H7 (cell line): ENCODE measurements around the gene SEZ6. TPM values are rescaled to one million over a fixed set of nuclear protein-coding genes. Genes with fewer than 3 reads are reported as not detected.

Experiments used
- DNase-seq: peaks from one replicate; pipeline ENCODE4 v3.0.0; 2012
- H3K27me3 ChIP-seq: 2 replicates; pipeline ENCODE4 v1.6.0; 2011; ENCODE audit warnings: mild to moderate bottlenecking, low read length; ENCODE audit not compliant: control insufficient read depth, insufficient read depth
- H3K36me3 ChIP-seq: replicated peaks from 2 replicates; pipeline ENCODE4 v1.5.1; 2011; ENCODE audit warnings: low read length; ENCODE audit not compliant: control insufficient read depth, insufficient read depth
- H3K4me3 ChIP-seq: 2 replicates; pipeline ENCODE4 v1.5.1; 2011; ENCODE audit warnings: low read depth, mild to moderate bottlenecking, control low read depth, low read length, moderate library complexity; ENCODE audit not compliant: insufficient read depth
- total RNA-seq: library from RNA; depleted of rRNA; stranded (reverse); fragments of >200 nt; shearing (Covaris generic); gene quantifications from 2 replicates; pipeline ENCODE4 v1.2.3, GENCODE V29; 2014; rRNA removed

The SEZ6 gene, protein sequence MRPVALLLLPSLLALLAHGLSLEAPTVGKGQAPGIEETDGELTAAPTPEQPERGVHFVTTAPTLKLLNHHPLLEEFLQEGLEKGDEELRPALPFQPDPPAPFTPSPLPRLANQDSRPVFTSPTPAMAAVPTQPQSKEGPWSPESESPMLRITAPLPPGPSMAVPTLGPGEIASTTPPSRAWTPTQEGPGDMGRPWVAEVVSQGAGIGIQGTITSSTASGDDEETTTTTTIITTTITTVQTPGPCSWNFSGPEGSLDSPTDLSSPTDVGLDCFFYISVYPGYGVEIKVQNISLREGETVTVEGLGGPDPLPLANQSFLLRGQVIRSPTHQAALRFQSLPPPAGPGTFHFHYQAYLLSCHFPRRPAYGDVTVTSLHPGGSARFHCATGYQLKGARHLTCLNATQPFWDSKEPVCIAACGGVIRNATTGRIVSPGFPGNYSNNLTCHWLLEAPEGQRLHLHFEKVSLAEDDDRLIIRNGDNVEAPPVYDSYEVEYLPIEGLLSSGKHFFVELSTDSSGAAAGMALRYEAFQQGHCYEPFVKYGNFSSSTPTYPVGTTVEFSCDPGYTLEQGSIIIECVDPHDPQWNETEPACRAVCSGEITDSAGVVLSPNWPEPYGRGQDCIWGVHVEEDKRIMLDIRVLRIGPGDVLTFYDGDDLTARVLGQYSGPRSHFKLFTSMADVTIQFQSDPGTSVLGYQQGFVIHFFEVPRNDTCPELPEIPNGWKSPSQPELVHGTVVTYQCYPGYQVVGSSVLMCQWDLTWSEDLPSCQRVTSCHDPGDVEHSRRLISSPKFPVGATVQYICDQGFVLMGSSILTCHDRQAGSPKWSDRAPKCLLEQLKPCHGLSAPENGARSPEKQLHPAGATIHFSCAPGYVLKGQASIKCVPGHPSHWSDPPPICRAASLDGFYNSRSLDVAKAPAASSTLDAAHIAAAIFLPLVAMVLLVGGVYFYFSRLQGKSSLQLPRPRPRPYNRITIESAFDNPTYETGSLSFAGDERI
- total RNA-seq = 0.37 and 0.83 TPM in 2 replicates

DNA sequence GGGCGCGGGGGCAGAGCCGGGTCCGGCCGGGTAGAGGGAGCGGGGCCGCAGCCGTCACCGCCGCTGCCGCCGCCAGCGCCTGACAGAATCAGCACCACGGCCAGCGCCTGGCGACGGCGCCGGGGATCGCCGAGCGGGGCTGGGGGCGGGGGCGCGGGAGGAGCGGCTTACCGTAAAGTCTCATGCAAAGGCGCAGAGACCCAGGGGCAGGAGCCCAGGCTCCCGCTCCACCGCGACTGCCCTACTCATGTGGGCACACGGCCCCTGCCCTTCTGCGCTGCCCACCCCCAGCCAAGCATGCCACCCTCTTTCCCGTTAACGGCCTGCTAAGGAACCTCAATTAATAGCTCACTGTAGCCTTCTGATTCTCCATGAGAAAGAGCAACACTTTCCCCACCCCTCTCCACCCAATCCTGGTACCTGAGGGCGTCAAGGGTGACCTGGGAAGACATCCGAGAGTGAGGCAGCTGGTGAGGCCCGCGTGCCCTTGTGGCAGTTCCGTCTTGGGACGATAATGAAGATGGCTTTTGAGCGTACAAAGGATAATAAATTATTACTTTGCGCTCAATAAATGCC lies at the start of gene SEZ6:
Gene SEZ6, minus strand, starts transcription at position 98 of the 576 bp plus-strand sequence. CDS start 164 bp downstream, outside the sequence.
- H3K4me3 ChIP-seq = peak within 1 kb of the TSS; percentile 16
- DNase-seq = peak; percentile 97
- H3K27me3 ChIP-seq = peaks cover 25% of the 10 kb centered on the region
- no peaks in the 10 kb centered on the region for H3K36me3 ChIP-seq

DNA sequence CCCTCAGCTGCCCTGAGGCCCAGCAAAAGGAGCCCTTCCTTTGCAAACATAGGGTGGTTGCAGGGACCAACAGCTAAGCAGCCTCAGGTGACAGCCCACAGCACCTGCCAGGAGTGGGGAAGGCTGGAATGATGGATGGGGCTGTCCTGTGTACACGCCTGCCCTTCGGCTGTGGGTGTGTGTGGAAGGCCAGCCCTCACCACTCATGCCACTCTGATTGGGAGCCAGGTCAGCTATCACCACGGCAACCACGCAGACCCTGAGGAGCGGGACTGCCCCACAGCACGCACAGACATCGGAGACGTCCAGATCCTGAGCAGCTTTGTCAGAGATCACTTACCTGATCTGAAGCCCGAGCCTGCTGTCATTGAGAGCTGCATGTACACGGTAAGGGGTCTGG lies 49.0 kb upstream of the SEZ6 start:
- Histone ChIP-seq H3K4me3 (no peak overlapping the region), H3K36me3 (no peaks in the 10 kb centered on the region; the same call in 1 of the 2 replicates), H3K27me3 (no peaks in the 10 kb centered on the region)
- no peak for DNase-seq

DNA sequence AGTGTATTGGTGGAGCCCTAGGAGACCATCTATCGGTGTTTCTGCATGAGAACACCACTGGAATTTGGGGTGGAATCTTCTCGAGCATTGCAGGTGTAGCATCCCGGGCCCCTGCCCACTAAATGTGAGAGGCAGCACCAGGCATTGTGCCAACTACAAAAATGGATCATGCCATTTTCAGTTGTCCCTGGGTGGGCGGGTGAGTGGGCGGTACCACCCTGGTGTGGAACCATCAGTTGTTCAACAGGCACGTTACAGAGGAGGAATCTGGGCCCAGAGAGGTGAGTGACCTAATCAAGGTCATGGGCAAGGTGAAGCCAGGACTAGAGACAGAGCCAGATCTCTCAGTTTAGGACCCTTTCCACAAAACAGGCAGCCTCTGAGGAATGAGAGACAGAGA lies 45.9 kb upstream of the SEZ6 start:
- H3K4me3 ChIP-seq = no peak overlapping the region
- no peak for DNase-seq
- no peaks in the 10 kb centered on the region for H3K27me3 ChIP-seq
- H3K36me3 ChIP-seq = no peaks in the 10 kb centered on the region; the same call in none of the 2 replicates

DNA sequence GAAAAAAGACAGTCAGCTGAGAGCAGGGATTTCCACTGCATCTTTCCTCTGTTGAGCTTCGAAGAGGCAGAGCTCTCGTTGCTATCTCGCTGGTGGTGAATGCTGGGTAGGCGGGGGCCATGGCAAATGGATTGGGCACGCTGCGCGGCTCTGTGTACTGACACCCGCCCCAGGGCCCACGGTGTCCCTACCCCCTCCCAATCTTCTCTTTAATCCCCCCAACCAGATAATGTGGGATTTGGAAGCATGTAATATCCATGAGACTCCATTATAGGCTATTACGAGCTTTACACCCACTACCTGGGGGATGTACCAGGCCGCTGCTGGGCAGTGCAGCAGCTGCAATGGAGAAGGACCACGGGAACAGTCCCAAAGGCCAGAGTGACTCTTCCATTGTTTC lies 45.4 kb upstream of the SEZ6 start:
- Histone ChIP-seq H3K4me3 (no peak overlapping the region), H3K36me3 (no peaks in the 10 kb centered on the region; the same call in none of the 2 replicates), H3K27me3 (no peaks in the 10 kb centered on the region)
- DNase-seq = no peak

DNA sequence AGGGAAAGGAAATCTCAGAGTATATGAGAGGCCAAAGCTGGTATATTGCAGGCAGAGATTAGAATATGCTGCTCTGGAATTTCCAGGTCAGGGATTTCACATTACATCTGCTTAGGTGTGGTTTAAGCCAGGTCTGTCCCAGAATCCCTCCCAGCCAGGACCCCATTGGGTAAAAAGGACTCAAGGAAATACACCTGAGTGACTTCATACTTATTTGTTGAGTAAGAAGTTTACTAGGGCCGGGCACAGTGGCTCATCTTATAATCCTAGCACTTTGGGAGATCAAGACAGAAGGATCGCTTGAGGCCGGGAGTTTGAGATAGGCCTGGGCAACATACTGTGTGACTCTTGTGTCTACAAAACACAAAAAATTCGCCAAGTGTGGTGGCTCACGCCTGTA lies 44.3 kb upstream of the SEZ6 start:
- DNase-seq = no peak
- no peak overlapping the region for H3K4me3 ChIP-seq
- no peaks in the 10 kb centered on the region for H3K27me3 ChIP-seq
- no peaks in the 10 kb centered on the region; the same call in none of the 2 replicates for H3K36me3 ChIP-seq

DNA sequence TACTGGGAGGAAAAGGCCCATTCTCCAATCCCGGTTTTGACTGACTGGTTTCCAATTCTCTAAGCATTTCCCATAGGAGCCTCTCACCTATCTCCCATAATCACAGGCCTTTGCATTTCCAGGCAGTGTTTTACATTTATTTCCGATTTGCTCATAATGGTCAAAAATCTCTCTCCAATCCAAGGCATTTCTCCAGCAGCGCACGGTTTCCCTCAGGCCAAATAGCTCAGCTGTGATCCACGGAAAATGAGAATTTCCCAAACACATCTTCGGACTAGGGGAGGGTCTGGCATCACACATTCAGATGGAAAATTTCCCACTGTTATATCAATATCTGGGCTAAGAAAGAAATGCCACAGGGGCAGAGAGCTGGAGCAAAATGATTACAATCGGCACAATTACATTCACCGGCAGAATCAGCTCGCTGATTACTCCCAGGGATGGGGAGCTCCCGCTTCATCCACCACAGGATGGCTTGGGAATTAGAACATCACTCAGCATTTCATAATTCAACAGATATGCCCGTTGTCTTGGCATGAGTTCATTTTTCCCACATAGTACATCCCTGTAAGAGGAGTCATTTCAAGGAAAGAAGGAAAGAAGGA lies 43.8 kb upstream of the SEZ6 start:
- no peak for DNase-seq
- Histone ChIP-seq H3K4me3 (no peak overlapping the region), H3K27me3 (no peaks in the 10 kb centered on the region), H3K36me3 (peaks cover 2% of the 10 kb centered on the region)

DNA sequence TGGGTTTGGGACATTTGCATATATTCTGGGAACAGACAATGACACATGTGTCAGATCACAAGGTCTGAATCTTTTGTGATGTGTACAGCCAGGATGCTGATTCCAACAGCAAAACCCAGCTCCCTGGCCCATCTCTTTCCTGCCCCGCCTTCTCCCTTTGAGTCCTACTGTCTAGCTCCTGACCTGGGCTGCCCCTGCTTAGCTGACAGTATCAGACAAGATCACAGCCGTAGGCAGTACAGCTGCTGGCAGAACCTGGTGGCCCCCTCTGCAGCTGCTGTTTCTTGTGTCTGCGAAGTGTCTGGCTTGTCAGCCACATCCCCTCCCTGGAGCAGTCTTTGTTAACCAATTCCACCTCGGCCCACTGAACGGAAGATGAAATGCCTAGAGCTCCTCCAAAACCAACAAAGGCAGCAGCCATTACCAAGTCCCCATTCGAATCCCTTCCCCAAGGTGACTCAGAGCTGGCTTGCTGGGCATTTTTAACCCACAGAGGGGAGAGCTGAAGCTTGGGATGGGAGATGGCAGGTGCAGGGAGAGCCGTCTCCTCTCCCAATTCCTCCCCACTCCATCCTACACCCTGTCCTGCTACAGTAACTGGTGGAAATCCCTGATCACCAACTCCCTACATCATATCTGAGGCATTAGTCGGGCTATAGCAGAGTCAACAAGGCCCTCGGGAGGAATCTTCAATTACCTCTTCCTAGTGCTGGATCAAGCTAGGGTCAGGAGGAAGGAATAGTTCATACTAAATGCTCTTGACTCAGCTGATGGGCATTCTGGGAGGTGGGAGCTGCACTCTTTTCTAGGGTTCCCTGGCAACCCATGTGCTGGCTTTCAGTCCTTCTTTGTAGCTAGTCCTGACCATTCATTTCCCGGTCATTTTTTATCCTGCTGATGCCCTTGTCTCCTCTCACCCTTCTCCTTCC lies 42.9 kb upstream of the SEZ6 start:
- Histone ChIP-seq H3K27me3 (no peaks in the 10 kb centered on the region), H3K36me3 (peaks cover 2% of the 10 kb centered on the region), H3K4me3 (no peak overlapping the region)
- no peak for DNase-seq

DNA sequence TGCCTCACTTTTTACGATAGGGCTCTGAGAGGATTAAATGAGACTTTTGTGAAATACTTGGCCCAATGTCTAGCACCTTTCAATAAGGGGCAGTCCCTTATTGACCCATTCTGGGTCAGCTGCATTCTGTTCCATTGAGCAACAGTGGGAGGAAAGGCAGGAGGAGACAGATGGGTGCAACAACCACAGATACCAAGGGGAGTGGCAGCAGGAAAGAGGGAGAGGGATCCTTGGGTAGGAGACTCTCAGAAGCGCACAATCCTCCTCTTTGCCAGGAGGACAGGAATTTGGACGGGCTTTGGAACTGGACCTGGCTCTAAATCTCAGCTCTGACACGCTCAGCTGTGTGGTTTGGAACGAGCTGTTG lies 40.6 kb upstream of the SEZ6 start:
- Histone ChIP-seq H3K36me3 (peaks cover 2% of the 10 kb centered on the region), H3K4me3 (no peak overlapping the region), H3K27me3 (no peaks in the 10 kb centered on the region)
- DNase-seq = no peak

DNA sequence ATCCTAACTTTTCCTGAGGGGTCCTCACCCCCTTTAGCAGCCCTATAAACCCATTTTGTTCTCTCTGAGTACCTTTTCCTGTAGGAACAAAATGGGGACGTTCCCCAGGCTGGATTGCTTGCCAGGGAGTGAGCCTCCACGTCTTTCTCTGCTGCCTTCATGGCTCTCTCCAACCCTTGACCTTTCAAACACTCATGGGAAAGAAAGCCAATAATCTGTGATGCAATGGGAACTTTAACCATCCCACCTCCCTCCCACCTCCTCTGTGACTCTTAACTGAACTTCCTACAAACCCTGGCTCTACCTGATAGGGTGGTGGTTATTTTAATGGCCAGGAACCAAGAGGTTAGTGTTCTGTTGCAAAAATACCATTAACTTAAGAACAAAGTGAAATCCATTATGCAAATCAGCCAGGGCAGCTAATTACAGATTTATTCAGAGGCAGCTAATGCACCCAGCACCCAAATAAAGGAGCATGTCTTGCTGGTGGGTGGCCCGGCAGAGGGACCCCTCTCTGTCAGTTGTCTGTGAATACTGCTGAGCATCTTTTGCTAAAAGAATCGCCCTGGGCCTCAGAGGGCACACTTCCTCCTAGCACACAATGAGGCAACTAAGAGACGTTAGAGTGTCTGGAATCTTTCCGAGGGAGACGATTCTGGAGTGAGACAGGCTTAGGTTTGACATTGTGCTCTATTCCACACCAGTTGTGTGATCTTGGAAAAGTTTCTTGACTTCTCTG lies 40.1 kb upstream of the SEZ6 start:
- H3K36me3 ChIP-seq = peaks cover 2% of the 10 kb centered on the region
- DNase-seq = no peak
- H3K4me3 ChIP-seq = no peak overlapping the region
- no peaks in the 10 kb centered on the region for H3K27me3 ChIP-seq

DNA sequence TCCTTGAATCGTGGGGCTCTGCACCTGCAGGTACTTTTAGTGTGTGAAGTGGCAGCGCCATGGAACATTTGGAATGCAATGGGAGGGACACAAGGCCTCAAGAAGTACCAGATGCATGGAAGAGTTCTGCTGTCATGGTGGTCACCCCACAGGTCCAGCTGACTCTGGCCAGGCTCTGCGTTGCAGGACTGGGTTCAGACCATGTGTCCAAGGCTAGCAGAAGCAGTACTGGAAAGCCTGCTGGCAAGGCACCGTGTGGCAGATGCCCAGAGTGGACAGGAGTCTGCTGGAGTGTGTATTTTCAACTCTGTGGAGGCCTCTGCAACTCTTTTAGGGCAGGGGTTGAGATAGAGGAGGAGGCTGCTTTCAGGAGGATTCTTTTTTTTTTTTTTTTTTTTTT lies 39.2 kb upstream of the SEZ6 start:
- Histone ChIP-seq H3K36me3 (peaks cover 2% of the 10 kb centered on the region), H3K4me3 (no peak overlapping the region), H3K27me3 (no peaks in the 10 kb centered on the region)
- no peak for DNase-seq

DNA sequence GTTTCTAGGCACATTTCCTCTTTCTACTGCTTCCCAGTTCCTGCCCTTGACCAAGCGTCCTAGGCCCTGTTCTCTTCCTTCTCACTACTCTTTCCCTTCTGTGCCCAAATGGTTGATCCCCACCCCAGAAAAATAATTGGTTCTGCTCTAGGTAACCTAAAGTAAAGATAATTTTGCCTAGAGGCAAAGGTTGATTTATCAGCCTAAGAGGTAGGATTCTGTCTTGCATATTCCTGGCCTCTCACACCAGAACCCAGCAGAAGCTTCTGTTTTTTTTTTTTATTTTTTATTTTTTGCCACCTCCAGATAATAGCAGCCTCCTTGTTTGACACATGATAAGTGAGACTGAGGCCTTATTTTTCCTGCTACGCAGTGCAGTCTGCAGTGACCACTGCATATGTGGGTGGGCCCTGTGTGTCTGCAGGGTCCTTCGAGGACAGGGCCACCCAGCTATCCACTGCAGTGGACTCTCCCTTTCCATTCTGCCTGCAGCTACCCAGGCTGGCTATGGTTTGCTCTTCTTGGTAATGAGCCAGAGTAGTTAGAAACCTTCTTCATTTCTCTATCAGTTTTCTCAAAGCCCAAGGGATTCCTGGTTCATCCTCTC lies 37.8 kb upstream of the SEZ6 start:
- no peak for DNase-seq

DNA sequence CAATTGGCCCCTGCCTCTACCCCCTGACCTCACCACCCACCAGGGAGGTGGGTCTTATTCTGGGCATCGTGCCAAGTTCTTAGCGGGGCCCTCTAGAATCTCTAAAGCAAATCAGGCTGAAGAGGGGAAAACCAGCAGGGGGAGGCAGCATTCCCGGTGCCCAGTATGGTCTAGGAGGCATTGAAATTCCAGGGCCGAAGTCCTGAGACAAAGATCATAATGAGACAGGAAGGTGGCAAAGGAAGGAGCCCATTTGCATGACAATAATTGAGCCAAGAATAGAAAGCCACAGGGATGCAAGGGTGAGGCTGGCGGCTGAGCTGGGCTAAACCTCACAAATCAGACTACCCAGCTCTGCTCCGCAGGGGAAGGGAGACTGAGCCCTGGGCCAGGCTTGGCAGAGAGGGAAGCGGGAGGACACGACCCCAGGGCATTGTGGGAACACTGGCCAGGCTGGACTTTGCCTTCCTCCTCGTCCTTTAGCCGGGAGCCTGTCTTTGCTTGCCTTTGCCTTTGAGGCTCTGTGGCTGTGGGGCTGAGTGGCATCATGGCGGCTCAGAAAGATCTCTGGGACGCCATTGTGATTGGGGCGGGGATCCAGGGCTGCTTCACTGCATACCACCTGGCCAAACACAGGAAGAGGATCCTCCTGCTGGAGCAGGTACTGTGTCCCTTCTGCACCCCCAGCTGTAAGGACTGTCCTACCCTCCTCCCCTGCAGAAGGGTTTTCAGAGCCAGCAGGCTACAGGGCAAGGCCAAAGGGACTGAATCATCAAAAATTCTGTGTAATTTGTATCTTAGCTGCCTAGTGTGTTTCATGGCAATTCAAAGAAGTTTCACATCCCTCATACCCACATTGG lies 37.1 kb upstream of the SEZ6 start, which contains the start of gene PIPOX:
Gene PIPOX, plus strand, starts transcription at position 463 of the 860 bp plus-strand sequence. Its CDS starts 85 bp downstream, at position 548.
- Histone ChIP-seq H3K4me3 (no peak within 1 kb of the TSS), H3K27me3 (no peaks in the 10 kb centered on the region), H3K36me3 (peaks cover 2% of the 10 kb centered on the region)
- DNase-seq = peak; percentile 83

More for the DNA sequence above, 37.8 kb upstream of the SEZ6 start:
- H3K4me3 ChIP-seq = no peak overlapping the region
- H3K36me3 ChIP-seq = peaks cover 2% of the 10 kb centered on the region
- H3K27me3 ChIP-seq = no peaks in the 10 kb centered on the region
